Epidermal melanocyte (primary cell): ENCODE measurements around the gene NDC1.
"Not testable (repeated sequence)": the region's sequence is repeated elsewhere in the genome, so short reads cannot be mapped to it uniquely, and the experiment has no call there.

Experiments used
- DNase-seq: peaks from one replicate; pipeline ENCODE4 v3.0.0; 2011; ENCODE audit warnings: low spot score; ENCODE audit not compliant: insufficient read length

The NDC1 gene, protein sequence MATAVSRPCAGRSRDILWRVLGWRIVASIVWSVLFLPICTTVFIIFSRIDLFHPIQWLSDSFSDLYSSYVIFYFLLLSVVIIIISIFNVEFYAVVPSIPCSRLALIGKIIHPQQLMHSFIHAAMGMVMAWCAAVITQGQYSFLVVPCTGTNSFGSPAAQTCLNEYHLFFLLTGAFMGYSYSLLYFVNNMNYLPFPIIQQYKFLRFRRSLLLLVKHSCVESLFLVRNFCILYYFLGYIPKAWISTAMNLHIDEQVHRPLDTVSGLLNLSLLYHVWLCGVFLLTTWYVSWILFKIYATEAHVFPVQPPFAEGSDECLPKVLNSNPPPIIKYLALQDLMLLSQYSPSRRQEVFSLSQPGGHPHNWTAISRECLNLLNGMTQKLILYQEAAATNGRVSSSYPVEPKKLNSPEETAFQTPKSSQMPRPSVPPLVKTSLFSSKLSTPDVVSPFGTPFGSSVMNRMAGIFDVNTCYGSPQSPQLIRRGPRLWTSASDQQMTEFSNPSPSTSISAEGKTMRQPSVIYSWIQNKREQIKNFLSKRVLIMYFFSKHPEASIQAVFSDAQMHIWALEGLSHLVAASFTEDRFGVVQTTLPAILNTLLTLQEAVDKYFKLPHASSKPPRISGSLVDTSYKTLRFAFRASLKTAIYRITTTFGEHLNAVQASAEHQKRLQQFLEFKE

GRCh38 chr1:53837924-53838653, at the start of gene NDC1:
TSS of gene NDC1 (minus strand) at chr1:53838296. CDS start at chr1:53838261, 35 bp downstream.
- peak; percentile 85 for DNase-seq

DNA sequence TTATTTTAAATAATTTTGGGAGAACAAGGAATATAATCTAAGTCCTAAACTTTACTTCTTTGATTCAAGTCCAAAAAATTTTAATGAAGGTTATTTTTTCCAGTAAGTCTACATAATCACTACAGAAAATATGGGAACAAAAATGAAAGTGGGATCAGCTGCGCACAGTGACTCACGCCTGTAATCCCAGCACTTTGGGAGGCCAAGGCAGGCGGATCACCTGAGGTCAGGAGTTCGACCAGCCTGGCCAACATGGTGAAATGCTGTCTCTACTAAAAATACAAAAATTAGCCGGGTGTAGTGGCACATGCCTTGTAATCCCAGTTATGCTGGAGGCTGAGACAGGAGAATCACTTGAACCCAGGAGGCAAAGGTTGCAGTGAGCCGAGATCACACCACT, 45.5 kb upstream of the NDC1 start:
- DNase-seq = not testable (repeated sequence)

GRCh38 chr1:53881853-53882252, 43.8 kb upstream of the NDC1 start:
- not testable (repeated sequence) for DNase-seq

DNA sequence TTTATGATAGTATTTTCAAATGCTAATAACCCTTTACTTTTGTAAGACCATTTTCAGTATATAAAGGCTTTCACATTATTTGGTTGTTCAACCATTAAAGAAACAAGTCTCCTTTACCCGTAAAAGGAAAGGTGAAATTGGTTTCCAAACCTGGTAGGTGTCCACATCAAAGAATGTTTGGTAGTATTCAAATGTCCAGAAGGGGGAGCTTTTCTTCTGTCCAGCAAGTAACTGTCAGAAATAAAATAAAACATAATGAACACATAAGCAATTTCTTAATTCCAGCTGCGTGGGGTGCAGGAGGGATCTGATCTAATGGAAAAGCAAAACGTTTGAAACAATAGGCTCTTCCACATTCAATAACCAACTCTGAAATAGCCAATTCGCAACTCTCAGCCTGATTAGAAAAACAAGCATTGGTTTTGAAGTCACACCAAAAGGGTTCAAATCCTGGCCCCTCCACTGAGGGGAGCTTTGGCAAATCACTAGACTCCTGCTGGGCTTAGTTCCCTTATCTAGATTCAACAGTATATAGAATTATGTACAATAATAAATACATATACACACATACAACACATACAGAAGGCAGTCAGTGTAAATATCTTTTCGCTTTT, 40.5 kb upstream of the NDC1 start:
- DNase-seq = no peak

- not testable (repeated sequence) for DNase-seq
These were observed 37.1 kb upstream of the NDC1 start for GRCh38 chr1:53875150-53875549.

DNA sequence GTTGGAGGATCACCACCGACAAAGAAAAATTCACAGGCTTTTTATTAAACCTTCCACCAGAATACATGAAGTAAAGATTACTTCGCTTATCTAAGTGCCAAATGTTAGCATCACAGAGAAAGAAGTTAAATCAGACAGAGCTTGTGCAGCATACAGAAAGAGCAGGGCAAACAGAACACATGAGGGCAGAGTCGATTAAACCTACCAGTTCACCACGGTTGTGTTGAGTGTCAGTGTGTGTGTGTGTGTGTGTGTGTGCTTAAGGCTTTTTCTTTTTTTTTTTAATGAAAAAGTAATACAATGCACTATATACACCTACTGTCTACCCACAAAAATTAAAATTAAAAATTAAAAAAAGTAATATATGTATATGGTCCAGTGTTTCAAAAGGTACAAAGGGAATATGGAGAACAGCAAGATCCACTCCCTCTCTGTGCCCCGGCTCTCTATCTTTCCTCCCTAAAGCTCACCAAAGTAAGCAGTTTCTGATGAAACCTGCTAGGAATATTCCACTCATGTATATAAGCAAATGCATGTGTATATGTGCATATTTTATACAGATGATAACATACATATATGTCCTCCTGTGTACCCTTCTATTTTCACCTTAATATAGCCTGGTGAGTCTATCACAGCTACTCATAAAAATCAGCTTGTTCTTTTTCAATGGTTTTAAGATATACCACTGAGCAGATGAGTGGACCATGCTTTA, 33.8 kb upstream of the NDC1 start:
- no peak for DNase-seq

- DNase-seq = no peak
These were observed 33.1 kb upstream of the NDC1 start for GRCh38 chr1:53871221-53871620.

GRCh38 chr1:53869454-53870117, 31.5 kb upstream of the NDC1 start:
- no peak for DNase-seq

GRCh38 chr1:53868565-53868964, 30.5 kb upstream of the NDC1 start:
- DNase-seq = no peak

GRCh38 chr1:53862507-53862906, 24.4 kb upstream of the NDC1 start:
- no peak for DNase-seq

GRCh38 chr1:53860967-53861411, 22.9 kb upstream of the NDC1 start:
- no peak for DNase-seq

- DNase-seq = no peak
These were observed 13.6 kb upstream of the NDC1 start for GRCh38 chr1:53851571-53852285.

DNA sequence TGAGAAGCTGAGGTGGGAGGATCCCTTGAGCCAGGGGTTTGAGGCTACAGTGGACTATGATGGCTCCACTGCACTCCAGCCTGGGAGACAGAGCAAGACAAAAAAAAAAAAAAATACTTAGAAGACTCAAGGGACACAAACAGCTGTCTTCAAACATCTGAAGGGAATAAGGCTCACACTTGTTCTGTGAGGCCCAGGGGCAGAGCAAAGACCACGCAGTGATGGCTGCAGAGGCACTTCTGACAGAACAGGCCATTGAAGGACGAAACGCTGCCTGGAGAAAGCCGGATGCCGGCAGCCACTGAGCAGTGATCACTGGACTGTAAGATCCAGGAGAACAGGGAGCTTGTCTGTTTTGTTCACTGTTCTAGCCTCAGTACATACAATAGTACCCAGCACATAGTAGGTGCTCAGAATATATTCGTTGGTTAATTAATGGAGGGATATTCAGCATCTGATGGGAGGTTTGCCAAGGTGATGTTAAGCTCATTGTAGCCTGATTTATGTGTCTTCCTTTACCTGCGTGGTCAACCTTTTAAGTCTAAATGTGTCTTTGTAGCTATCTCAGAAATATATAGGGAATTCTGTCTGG, 12.1 kb upstream of the NDC1 start:
- no peak for DNase-seq

- DNase-seq = no peak
These were observed 9.9 kb upstream of the NDC1 start for GRCh38 chr1:53847980-53848379.

- no peak for DNase-seq
These were observed 4.3 kb upstream of the NDC1 start for GRCh38 chr1:53842347-53842746.

DNA sequence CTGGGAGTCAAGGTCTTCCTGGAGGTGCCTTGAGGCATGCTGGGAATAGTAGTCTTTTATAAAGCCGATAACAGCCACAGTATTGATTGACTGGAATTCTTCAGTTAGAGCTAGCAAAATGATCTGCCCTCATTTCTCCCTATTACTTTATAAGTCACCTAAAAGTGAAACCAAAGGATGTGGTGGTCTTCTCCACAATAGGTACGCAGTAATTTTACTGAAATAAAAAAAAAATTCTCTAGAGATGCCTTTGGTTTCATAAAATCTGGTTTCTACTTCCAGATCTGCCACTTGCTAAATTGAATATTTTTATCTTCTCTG, 518 bp upstream of the NDC1 start:
- DNase-seq = no peak

DNA sequence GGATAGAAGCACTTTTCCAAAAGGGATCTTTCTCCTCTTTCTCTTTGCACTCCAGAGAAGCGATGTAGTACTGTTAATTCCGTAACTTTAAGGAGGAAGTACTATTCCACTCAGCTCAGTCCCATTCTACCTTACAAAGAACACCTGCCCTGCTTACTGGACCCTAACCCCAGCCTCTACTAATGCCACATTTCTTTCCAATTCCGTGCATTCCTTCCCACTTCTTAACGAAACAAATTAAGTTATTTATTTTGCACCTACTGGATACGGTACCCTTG, 511 bp downstream of the NDC1 start:
- no peak for DNase-seq

DNA sequence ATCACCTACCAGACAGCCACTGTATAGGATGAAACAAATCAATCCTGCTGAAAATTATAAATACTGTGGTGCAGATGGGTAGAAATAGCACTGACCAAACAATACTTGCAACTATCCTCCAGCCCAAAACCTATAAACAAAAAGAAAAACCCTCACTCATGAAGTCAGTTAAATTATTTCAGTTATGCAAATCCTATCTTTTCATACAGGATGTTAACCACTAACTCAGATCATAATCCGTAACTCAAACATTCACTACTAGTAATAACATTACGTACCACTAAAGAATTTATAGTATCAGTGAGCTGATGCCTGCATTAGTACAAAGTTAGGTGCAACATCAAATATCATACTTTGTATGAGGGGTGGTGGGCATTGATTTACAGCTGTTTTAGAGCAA, 2.6 kb downstream of the NDC1 start:
- DNase-seq = no peak

DNA sequence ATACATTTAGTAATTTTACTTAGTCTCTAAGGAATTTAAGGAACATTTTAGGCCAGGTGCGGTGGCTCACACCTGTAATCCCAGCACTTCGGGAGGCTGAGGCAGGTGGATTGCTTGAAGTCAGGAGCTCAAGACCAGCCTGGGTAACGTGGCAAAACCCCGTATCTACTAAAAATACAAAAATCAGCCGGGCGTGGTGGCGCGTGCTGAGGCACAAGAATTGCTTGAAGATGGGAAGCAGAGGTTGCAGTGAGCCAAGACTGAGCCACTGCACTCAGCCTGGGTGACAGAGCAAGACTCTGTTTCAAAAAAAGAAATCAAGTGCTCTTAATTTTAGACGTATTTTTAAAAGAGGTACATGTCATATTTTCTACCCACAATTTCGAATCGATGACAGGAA, 3.3 kb downstream of the NDC1 start:
- DNase-seq = no peak

DNA sequence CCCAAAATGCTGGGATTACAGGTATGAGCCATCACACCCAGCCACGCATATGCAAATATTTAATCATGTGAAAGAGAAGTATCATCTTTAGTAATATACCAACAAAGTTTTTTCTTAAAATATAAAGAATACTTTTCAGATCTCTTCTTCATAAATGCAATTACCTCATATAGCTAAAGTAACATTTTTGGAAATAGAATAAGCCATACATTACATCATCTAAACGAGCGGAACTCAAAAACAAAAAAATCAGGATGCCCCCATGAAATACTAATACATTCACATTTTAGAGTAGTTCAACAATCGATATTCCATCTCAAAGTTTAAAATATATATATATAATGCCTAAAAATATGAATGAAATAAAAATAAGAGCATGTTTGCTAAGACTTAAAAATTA, 4.7 kb downstream of the NDC1 start:
- DNase-seq = no peak
